Measurements from ENCODE around the gene RERE.

DNA sequence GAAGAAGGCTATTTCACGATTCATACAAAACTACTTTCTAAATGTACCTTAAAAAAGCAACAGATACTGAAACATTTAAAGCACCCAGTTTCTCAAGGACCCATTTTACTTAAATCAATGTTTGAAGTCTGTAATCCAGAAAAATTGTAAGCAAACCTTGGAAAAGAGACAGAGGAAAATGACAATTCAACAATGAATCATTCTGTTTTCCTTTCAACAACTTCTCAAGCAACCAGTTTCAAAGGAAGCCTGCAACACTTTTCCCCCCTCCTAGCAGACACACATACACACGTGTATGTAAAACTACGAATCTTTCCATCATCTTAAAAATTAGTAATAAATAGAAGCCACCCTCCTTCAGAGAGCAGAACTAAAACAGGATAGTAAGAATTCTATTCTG lies 1.2 kb downstream of the RERE start:
- TF ChIP-seq TEAD4 (IDR thresholded peaks at IDR 0.05): no peak
- TF ChIP-seq, protein P1, sequence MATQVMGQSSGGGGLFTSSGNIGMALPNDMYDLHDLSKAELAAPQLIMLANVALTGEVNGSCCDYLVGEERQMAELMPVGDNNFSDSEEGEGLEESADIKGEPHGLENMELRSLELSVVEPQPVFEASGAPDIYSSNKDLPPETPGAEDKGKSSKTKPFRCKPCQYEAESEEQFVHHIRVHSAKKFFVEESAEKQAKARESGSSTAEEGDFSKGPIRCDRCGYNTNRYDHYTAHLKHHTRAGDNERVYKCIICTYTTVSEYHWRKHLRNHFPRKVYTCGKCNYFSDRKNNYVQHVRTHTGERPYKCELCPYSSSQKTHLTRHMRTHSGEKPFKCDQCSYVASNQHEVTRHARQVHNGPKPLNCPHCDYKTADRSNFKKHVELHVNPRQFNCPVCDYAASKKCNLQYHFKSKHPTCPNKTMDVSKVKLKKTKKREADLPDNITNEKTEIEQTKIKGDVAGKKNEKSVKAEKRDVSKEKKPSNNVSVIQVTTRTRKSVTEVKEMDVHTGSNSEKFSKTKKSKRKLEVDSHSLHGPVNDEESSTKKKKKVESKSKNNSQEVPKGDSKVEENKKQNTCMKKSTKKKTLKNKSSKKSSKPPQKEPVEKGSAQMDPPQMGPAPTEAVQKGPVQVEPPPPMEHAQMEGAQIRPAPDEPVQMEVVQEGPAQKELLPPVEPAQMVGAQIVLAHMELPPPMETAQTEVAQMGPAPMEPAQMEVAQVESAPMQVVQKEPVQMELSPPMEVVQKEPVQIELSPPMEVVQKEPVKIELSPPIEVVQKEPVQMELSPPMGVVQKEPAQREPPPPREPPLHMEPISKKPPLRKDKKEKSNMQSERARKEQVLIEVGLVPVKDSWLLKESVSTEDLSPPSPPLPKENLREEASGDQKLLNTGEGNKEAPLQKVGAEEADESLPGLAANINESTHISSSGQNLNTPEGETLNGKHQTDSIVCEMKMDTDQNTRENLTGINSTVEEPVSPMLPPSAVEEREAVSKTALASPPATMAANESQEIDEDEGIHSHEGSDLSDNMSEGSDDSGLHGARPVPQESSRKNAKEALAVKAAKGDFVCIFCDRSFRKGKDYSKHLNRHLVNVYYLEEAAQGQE (IDR thresholded peaks at IDR 0.05; ENCODE audit: low read depth): no peak
- TF ChIP-seq, protein P2, sequence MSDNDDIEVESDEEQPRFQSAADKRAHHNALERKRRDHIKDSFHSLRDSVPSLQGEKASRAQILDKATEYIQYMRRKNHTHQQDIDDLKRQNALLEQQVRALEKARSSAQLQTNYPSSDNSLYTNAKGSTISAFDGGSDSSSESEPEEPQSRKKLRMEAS (IDR thresholded peaks at IDR 0.05): no peak
- TF ChIP-seq YY1 (IDR thresholded peaks at IDR 0.05; ENCODE audit: low read depth): no peak
- no peak for TF ChIP-seq TAF1 (IDR thresholded peaks at IDR 0.05; ENCODE audit: low read depth)
- TF ChIP-seq, protein P3, sequence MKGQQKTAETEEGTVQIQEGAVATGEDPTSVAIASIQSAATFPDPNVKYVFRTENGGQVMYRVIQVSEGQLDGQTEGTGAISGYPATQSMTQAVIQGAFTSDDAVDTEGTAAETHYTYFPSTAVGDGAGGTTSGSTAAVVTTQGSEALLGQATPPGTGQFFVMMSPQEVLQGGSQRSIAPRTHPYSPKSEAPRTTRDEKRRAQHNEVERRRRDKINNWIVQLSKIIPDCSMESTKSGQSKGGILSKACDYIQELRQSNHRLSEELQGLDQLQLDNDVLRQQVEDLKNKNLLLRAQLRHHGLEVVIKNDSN (IDR thresholded peaks at IDR 0.05): no peak

Data from Ishikawa (cell line).